NOMO-1 (cell line): ENCODE measurements around the gene SURF6.
"Not testable (repeated sequence)": the region's sequence is repeated elsewhere in the genome, so short reads cannot be mapped to it uniquely, and the experiment has no call there.

ENCODE experiments used
- DNase-seq, 2 experiments: peaks; one replicate each; lab custom pipeline; 2025; ENCODE audit not compliant: unreplicated experiment in 2 of 2; lab: John Stamatoyannopoulos, UW

SURF6 gene

DNA sequence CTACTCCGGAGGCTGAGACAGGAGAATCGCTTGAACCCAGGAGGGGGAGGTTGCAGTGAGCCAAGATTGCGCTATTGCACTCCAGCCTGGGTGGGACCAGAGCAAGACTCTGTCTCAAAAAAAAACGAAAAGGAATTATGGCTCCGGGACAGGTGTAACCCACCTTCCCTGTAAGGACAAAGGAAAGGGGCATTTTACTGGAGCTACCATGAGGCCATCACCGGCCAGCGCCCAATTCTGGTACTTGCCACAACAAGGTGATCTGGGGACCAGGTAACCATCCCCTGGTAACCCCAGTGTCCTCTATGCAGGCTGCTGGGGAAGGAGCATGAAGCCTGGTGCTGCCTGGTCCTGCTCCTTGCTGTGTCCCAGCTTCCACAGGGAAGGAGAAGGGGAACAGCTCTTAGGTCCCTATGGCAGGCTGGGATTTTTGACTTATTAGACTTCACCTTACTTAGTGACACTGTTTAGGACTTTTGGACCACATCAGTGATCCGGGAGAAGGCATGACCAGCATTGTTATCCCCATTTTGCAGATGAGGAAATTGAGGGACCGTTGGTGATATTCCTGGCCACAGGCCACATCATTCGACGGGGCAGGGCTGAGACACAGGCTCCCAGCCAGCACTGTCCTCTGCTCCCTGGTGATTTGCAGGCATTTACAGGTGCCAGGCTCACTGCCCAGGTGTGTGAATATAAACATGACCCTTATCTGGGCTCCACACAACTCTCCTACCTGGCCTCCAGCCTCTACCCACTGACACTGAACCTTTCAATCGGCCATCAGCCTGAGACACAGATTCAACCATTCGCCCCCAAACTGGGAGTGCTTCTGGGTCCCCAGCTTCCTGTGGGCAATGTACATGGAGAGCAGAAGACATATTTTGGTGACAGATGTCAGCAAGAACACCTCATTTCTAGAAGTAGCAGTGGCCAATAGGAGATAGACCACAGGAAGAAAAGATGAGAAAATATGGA, 34.4 kb downstream of the SURF6 start:
- no peak for DNase-seq

DNA sequence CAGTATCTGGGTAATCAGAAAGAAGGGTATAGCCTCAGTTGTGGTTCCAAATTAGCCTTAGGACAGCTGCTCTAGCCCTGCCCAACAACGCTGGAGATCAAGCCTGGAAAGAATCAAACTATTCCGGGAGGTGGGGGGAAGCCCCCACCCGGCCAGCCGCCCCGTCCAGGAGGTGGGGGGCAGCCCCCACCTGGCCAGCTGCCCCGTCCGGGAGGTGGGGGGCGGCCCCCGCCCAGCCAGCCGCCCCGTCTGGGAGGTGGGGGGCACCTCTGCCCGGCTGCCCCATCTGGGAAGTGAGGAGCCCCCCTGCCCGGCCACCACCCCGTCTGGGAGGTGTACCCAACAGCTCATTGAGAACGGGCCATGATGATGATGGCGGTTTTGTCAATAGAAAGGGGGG, 36.0 kb downstream of the SURF6 start:
- not testable (repeated sequence) for DNase-seq

DNA sequence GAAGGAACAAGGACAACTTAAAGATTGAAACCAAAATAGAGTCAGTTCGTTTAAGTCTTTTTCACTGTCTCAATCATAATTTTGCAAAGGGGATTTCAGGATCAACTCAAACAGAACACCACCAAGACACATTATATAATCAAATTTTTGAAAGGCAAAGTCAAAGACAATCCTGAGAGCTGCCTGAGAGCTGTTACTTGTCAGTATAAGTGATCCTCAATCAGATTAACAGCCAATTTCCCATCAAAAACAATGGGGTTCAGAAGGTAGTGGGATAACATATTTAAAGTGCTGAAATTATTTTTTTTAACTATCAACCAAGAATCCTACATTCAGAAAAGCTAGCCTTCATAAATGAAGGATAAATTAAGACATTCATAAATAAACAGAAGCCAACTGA, 41.7 kb downstream of the SURF6 start:
- DNase-seq: no peak

DNA sequence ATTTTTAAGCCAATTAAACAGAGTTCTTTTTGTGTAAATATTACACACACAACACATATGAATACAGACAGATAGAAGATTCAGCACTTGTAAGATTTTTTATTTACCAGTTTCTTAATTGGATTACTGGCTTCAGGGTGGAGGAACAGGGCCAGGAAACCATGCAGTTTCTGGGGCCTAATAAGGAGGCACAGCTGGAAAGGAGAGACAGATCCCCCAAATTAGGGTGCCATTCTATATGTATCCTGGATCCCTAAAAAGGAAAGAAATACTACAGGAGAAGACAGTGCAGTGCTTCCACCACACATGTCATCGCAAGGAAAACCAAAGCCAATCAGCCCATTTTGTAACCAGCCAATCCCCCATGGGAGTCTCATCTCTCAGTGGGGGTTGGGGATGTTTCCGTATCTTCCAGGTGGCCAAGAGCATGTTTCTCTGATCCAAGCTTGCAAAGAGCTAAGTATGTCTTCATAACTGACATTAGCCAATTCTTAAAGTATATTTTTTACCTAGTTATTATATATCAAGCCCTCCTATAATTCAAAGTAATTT, 45.2 kb downstream of the SURF6 start:
- DNase-seq: no peak

DNA sequence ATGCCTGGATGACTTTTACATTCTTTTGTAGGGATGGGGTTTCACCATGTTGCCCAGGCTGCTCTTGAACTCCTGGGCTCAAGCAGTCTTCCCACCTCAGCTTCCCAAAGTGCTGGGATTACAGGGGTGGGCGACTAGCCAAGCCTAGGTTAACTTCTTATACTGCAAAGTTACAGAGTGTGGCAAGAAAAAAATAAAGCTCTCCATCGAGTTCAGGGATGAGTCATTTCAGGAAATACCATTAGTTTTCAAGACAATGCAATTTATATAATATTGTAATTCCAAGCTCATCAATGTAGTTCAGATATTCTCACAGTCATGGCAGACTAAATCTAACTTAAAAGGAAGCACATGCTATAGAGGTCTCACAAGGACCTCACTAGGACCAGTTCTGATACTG, 49.5 kb downstream of the SURF6 start:
- no peak for DNase-seq

DNA sequence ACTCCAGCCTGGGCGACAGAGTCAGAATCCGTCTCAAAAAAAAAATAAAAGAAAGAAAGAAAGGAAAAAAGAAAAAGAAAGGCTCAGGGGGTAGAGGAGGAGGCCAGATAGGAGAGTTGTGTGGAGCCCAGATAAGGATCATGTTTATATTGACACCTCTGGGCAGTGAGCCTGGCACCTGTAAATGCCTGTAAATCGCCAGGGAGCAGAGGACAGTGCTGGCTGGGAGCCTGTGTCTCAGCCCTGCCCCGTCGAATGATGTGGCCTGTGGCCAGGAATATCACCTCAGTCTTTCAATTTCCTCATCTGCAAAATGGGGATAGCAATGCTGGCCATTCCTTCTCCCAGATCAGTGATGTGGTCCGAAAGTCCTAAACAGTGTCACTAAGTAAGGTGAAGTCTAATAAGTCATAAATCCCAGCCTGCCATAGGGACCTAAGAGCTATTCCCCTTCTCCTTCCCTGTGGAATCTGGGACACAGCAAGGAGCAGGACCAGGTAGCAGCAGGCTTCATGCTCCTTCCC, 50.7 kb downstream of the SURF6 start:
- no peak for DNase-seq

DNA sequence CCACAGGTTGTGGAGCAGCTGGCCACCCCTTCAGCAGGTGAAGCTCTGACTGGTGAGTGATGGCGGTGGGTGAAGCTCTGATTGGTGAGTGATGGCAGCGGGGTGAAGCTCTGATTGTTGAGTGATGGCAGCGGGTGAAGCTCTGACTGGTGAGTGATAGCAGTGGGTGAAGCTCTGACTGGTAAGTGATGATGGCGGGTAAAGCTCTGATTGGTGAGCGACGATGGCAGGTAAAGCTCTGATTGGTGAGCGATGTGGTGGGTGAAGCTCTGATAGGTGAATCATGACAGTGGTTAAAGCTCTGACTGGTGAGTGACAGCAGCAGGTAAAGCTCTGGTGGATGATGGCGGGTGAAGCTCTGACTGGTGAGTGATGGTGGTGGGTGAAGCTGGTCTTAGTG, 51.6 kb downstream of the SURF6 start:
- no peak for DNase-seq

DNA sequence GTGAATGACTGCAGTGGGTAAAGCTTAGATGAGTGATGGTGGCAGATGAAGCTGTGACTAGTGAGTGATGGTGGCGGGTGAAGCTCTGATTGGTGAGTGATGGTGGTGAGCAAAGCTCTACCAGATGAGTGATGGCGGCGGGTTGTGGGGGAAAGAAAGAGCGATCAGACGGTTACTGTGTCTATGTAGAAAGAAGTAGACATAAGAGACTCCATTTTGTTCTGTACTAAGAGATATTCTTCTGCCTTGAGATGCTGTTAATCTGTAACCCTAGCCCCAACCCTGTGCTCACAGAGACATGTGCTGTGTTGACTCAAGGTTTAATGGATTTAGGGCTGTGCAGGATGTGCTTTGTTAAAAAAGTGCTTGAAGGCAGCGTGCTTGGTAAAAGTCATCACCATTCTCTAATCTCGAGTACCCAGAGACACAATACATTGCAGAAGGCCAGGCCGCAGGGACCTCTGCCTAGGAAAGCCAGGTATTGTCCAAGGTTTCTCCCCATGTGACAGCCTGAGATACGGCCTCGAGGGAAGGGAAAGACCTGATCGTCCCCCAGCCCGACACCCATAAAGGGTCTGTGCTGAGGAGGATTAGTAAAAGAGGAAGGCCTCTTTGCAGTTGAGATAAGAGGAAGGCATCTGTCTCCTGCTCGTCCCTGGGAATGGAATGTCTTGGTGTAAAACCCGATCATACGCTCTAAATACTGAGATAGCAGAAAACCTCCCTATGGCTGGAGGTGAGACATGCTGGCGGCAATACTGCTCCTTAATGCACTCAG, 52.5 kb downstream of the SURF6 start:
- not testable (repeated sequence) for DNase-seq

DNA sequence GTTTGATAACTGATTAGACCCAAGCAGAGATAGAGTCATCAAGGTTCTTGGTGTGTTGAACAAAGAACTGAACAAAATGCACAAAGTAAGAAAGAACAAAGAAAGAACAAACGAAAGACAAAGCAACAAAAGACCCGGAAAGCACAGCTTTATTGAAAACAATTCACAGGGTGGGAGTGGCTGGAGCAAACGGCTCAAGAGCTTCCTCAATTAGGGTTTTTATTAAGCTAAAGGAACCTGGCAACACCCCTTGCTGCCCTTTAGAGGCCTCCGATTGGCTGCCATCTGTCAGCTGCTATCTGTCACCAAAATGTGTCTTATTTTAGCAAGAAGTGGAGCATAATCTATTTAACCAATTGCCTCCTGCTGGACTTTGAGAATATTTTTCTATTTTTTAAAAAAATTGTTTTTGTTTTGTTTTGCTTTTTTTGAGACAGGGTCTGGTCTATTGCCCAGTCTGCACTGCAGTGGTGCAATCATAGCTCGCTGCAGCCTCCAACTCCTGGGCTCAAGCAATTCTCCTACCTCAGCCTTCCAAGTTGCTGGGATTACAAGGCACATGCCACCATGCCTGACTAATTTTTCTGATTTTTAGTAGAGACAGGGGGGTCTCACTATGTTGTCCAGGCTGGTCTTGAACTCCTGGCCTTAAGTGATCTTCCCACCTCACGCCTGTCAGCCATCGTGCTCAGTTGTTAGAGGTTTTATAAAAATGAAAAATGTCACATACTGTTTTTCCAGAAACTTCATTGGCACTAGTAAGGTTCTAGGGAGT, 53.3 kb downstream of the SURF6 start:
- DNase-seq: peak; percentile 61 to 64

DNA sequence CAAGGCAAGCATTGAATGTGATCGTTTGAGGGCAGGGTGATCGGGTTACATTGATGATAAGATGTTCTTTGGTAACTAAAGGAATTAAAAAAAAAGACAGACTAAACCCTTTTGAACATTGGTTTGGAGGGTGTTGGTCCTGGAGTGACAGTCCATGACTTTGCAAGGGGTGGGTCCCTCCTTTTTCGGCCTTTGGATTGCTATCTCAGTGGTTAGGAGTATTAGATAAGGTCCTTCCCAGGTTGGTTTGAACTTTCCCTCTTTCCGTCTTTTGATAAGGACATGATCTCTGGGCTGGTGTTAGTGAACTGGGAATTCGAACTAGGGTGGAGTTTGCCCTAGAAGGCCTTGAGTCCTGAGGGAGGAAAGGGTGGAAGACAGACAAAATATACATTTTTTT, 55.6 kb downstream of the SURF6 start:
- DNase-seq: no peak
